NCI-H1092 (cell line): ENCODE measurements around the gene TRIM71.
"Not testable (repeated sequence)": the region's sequence is repeated elsewhere in the genome, so short reads cannot be mapped to it uniquely, and the experiment has no call there.

Experiments
- DNase-seq: peaks from one replicate; lab custom pipeline; 2025; lab: John Stamatoyannopoulos, UW

The TRIM71 gene

GRCh38 chr3:32939531-32940284, 121.9 kb downstream of the TRIM71 start:
- not testable (repeated sequence) for DNase-seq

- DNase-seq, result no peak
Observed at GRCh38 chr3:32940726-32941125, 122.9 kb downstream of the TRIM71 start.

GRCh38 chr3:32945136-32945535, 127.3 kb downstream of the TRIM71 start:
- DNase-seq, result no peak

GRCh38 chr3:32945598-32945997, 127.8 kb downstream of the TRIM71 start:
- DNase-seq, result not testable (repeated sequence)

- no peak for DNase-seq
Observed at GRCh38 chr3:32946973-32947788, 129.4 kb downstream of the TRIM71 start.
